Stimulated activated CD8-positive, alpha-beta memory T cell treated with anti-CD3 and anti-CD28 coated beads, Interleukin-7, amount 100 ng/mL, for 48 hours (primary cell): ENCODE data around the gene CREBBP.

ENCODE experiments used
- DNase-seq, 2 donors: peaks; one replicate each; pipeline ENCODE4 v3.0.0-alpha.2; 2020; ENCODE audit warnings: low read depth in 1 of 2; ENCODE audit errors: extremely low read depth in 1 of 2

CREBBP gene

GRCh38 chr16:3857189-3858043 is 23.1 kb downstream of the CREBBP start:
- no peak for DNase-seq

GRCh38 chr16:3856367-3857141 is 24.0 kb downstream of the CREBBP start:
- DNase-seq = no peak

GRCh38 chr16:3854750-3855541 is 25.6 kb downstream of the CREBBP start:
- DNase-seq = no peak

- no peak for DNase-seq
Observed at GRCh38 chr16:3850544-3850899, 30.0 kb downstream of the CREBBP start.

- DNase-seq = no peak
Observed at GRCh38 chr16:3849751-3850543, 30.6 kb downstream of the CREBBP start.

- DNase-seq = no peak
Observed at GRCh38 chr16:3846595-3847091, 33.9 kb downstream of the CREBBP start.

- DNase-seq = no peak
Observed at GRCh38 chr16:3846087-3846486, 34.4 kb downstream of the CREBBP start.

GRCh38 chr16:3842994-3843393 is 37.5 kb downstream of the CREBBP start:
- DNase-seq = no peak

GRCh38 chr16:3841729-3842508 is 38.6 kb downstream of the CREBBP start:
- DNase-seq = no peak

GRCh38 chr16:3839402-3840184 is 40.9 kb downstream of the CREBBP start:
- no peak for DNase-seq

GRCh38 chr16:3838600-3839401 is 41.7 kb downstream of the CREBBP start:
- DNase-seq = no peak

GRCh38 chr16:3837851-3838586 is 42.5 kb downstream of the CREBBP start:
- no peak for DNase-seq

- no peak for DNase-seq
Observed at GRCh38 chr16:3836641-3837040, 43.9 kb downstream of the CREBBP start.

GRCh38 chr16:3835089-3835602 is 45.4 kb downstream of the CREBBP start:
- no peak for DNase-seq

GRCh38 chr16:3832668-3833067 is 47.8 kb downstream of the CREBBP start:
- no peak for DNase-seq

- DNase-seq = no peak
Observed at GRCh38 chr16:3830625-3831254, 49.8 kb downstream of the CREBBP start.
